Measurements from ENCODE around the gene WIPF1. TPM values are rescaled to one million over a fixed set of nuclear protein-coding genes. Genes with fewer than 3 reads are reported as not detected.
A peak's percentile ranks its signal among the peaks of the same experiment; 100 is the strongest.

WIPF1 gene
- total RNA-seq, 1 donor from 2014 or later = 293 TPM

GRCh38 chr2:174623106-174623637 is 25.6 kb upstream of the WIPF1 start:
- CTCF ChIA-PET = interaction anchor here (1.4 kb wide), 1 partner anchor 40 kb away, joined by 3 read pairs; no protein-coding TSS in a partner anchor
- Mint-ChIP-seq H3K27me3 (no peaks in the 10 kb centered on the region), H3K9me3 (no peaks in the 10 kb centered on the region), H3K4me3 (no peak overlapping the region), H3K36me3 (ENCODE audit: low read depth) (peaks cover 63% of the 10 kb centered on the region), H3K4me1 (peaks cover 80% of the 10 kb centered on the region), H3K27ac (peak overlapping the region; percentile 80)
- intact Hi-C loops (cut with micrococcal nuclease) = loop anchor here (1.0 kb wide), 1 partner anchor 11 kb away; no protein-coding TSS in a partner anchor
- no peak for ATAC-seq (ENCODE audit: low read depth)
- POLR2A ChIA-PET = interaction anchor here (0.6 to 2.3 kb wide), 8 partner anchors 10 to 29 kb away, joined by 3 to 24 read pairs (median 5); partner anchors contain the start of gene WIPF1
- TF ChIP-seq, protein P1, sequence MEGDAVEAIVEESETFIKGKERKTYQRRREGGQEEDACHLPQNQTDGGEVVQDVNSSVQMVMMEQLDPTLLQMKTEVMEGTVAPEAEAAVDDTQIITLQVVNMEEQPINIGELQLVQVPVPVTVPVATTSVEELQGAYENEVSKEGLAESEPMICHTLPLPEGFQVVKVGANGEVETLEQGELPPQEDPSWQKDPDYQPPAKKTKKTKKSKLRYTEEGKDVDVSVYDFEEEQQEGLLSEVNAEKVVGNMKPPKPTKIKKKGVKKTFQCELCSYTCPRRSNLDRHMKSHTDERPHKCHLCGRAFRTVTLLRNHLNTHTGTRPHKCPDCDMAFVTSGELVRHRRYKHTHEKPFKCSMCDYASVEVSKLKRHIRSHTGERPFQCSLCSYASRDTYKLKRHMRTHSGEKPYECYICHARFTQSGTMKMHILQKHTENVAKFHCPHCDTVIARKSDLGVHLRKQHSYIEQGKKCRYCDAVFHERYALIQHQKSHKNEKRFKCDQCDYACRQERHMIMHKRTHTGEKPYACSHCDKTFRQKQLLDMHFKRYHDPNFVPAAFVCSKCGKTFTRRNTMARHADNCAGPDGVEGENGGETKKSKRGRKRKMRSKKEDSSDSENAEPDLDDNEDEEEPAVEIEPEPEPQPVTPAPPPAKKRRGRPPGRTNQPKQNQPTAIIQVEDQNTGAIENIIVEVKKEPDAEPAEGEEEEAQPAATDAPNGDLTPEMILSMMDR (IDR thresholded peaks at IDR 0.05) = no peak
- DNase-seq = no peak

DNA sequence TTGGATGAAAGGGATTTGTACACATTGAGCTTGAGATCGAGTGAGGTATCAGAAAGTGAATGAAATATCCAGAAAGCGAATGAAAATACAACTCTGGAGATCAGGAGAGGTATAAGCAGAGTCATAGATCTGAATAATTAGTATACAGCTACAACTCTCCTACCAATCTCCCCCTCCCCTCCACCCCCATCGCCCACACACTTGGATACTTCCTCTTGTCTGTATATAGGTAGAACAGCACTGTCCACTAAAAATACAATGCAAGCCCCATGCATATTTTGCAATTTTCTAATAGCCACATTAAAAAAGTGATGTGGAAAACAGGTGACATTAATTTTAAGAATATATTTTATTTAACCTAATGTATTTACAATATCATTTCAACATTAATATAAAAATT is 23.7 kb upstream of the WIPF1 start:
- peak overlapping the region; percentile 62 for H3K27ac Mint-ChIP-seq
- H3K27me3 Mint-ChIP-seq = no peaks in the 10 kb centered on the region
- ChIA-PET CTCF (no interaction called here), POLR2A (interaction anchor here (0.6 to 1.9 kb wide), 3 partner anchors 15 to 27 kb away, joined by 3 to 8 read pairs (median 3); no protein-coding TSS in a partner anchor)
- peaks cover 61% of the 10 kb centered on the region for H3K36me3 Mint-ChIP-seq (ENCODE audit: low read depth)
- no peaks in the 10 kb centered on the region for H3K9me3 Mint-ChIP-seq
- H3K4me3 Mint-ChIP-seq = no peak overlapping the region
- intact Hi-C loops (cut with micrococcal nuclease) = loop anchor here (1.0 kb wide), 1 partner anchor 8 kb away; no protein-coding TSS in a partner anchor
- TF ChIP-seq, protein P1 (IDR thresholded peaks at IDR 0.05) = no peak
- H3K4me1 Mint-ChIP-seq = peaks cover 81% of the 10 kb centered on the region
- peak; percentile 40 for ATAC-seq (ENCODE audit: low read depth)
- DNase-seq = no peak

DNA sequence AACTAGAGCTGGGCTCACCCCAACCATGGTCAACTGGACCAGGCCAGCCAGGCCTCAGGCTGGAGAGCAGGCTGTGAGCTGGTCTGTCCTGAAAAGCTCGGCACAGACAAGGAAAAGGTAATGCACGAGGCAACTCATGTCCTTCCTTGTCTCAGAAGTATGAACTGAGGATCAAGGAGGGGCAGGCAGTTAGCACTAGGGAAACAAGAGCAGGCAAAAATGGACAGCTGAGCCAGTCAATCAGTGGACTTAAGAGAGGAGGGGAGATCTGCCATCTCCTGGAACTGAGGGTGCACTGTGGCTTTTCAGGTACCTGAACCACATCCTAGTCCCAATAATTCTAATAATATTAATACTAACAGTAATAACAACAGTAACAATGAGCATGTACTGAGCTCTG is 20.6 kb upstream of the WIPF1 start:
- CTCF ChIA-PET = interaction anchor here (0.7 to 1.7 kb wide), 4 partner anchors 11 to 65 kb away, joined by 3 to 4 read pairs (median 3); no protein-coding TSS in a partner anchor
- DNase-seq (no peak), ATAC-seq (ENCODE audit: low read depth) (no peak)
- Mint-ChIP-seq H3K27me3 (no peaks in the 10 kb centered on the region), H3K9me3 (no peaks in the 10 kb centered on the region), H3K36me3 (ENCODE audit: low read depth) (peaks cover 48% of the 10 kb centered on the region), H3K4me3 (peak overlapping the region; percentile 22), H3K4me1 (peaks cover 81% of the 10 kb centered on the region), H3K27ac (peak overlapping the region; percentile 83)
- intact Hi-C loops (cut with micrococcal nuclease) = loop anchor here (1.0 to 5.0 kb wide), 2 partner anchors 13 to 41 kb away; no protein-coding TSS in a partner anchor
- TF ChIP-seq, protein P1 (IDR thresholded peaks at IDR 0.05) = no peak
- POLR2A ChIA-PET = interaction anchor here (0.5 to 1.6 kb wide), 4 partner anchors 11 to 66 kb away, joined by 3 to 6 read pairs (median 4); partner anchors contain the start of gene WIPF1

GRCh38 chr2:174617718-174618117 is 20.1 kb upstream of the WIPF1 start:
- POLR2A ChIA-PET = interaction anchor here (0.8 to 1.6 kb wide), 3 partner anchors 11 to 15 kb away, joined by 3 to 6 read pairs (median 5); no protein-coding TSS in a partner anchor
- Mint-ChIP-seq H3K4me1 (peaks cover 82% of the 10 kb centered on the region), H3K4me3 (peak overlapping the region; percentile 22), H3K27me3 (no peaks in the 10 kb centered on the region), H3K27ac (peak overlapping the region; percentile 83), H3K9me3 (no peaks in the 10 kb centered on the region), H3K36me3 (ENCODE audit: low read depth) (peaks cover 47% of the 10 kb centered on the region)
- CTCF ChIA-PET = interaction anchor here (0.7 to 1.7 kb wide), 4 partner anchors 10 to 66 kb away, joined by 3 to 4 read pairs (median 3); no protein-coding TSS in a partner anchor
- TF ChIP-seq, protein P1 (IDR thresholded peaks at IDR 0.05) = no peak
- no peak for ATAC-seq (ENCODE audit: low read depth)
- intact Hi-C loops (cut with micrococcal nuclease) = loop anchor here (1.0 to 5.0 kb wide), 2 partner anchors 14 to 40 kb away; no protein-coding TSS in a partner anchor
- DNase-seq = no peak

- Mint-ChIP-seq H3K36me3 (ENCODE audit: low read depth) (peaks cover 46% of the 10 kb centered on the region), H3K9me3 (no peaks in the 10 kb centered on the region), H3K4me3 (no peak overlapping the region), H3K27ac (peak overlapping the region; percentile 83), H3K4me1 (peaks cover 82% of the 10 kb centered on the region), H3K27me3 (no peaks in the 10 kb centered on the region)
- DNase-seq (no peak), ATAC-seq (ENCODE audit: low read depth) (no peak)
- CTCF ChIA-PET = interaction anchor here (1.7 kb wide), 1 partner anchor 9 kb away, joined by 3 read pairs; no protein-coding TSS in a partner anchor
- intact Hi-C loops (cut with micrococcal nuclease) = loop anchor here (5.0 kb wide), 1 partner anchor 40 kb away; no protein-coding TSS in a partner anchor
- TF ChIP-seq, protein P1 (IDR thresholded peaks at IDR 0.05) = no peak
- POLR2A ChIA-PET = interaction anchor here (0.9 to 12.6 kb wide), 3 partner anchors 9 to 21 kb away, joined by 4 to 301 read pairs (median 5); partner anchors contain the start of gene WIPF1
These were observed 19.5 kb upstream of the WIPF1 start for GRCh38 chr2:174617120-174617519.

All from activated B cell treated with CpG ODN at 0.5 μM for 24 hours (primary cell).